ENCODE measurements around the gene ATG4C.
A peak's percentile ranks its signal among the peaks of the same experiment; 100 is the strongest.

Gene ATG4C

DNA sequence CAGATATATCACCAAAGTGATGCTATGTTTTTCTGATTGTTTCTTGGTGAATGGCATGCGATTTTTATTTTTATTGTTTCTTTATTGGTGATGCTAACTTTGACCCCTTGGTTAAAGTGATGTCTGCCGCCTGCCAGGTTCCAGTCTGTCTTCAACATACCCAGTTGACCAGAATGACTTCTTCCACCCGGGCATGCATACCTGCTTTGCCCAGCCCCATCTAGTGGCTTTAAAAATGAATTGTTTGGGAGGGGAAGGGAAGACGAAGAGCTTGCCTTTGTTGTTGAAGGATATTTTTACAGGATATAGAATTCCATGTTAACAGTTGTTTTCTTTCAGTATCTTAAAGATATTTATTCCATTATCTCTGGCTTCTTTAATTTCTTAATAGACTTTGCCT is 65.1 kb downstream of the ATG4C start:
- TF ChIP-seq, protein P1, sequence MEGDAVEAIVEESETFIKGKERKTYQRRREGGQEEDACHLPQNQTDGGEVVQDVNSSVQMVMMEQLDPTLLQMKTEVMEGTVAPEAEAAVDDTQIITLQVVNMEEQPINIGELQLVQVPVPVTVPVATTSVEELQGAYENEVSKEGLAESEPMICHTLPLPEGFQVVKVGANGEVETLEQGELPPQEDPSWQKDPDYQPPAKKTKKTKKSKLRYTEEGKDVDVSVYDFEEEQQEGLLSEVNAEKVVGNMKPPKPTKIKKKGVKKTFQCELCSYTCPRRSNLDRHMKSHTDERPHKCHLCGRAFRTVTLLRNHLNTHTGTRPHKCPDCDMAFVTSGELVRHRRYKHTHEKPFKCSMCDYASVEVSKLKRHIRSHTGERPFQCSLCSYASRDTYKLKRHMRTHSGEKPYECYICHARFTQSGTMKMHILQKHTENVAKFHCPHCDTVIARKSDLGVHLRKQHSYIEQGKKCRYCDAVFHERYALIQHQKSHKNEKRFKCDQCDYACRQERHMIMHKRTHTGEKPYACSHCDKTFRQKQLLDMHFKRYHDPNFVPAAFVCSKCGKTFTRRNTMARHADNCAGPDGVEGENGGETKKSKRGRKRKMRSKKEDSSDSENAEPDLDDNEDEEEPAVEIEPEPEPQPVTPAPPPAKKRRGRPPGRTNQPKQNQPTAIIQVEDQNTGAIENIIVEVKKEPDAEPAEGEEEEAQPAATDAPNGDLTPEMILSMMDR (conservative IDR thresholded peaks at IDR 0.05; ENCODE audit: control insufficient read depth, insufficient read depth, low read depth, low read length), result peak; percentile 12
- H3K4me3 ChIP-seq (ENCODE audit: control insufficient read depth, low read depth, low read length), result no peak overlapping the region
- DNase-seq (ENCODE audit: low read depth), result no peak

GRCh38 chr1:62852253-62852652 is 68.3 kb downstream of the ATG4C start:
- DNase-seq (ENCODE audit: low read depth), result no peak
- TF ChIP-seq, protein P1 (conservative IDR thresholded peaks at IDR 0.05; ENCODE audit: control insufficient read depth, insufficient read depth, low read depth, low read length), result no peak
- H3K4me3 ChIP-seq (ENCODE audit: control insufficient read depth, low read depth, low read length), result no peak overlapping the region

GRCh38 chr1:62856960-62857359 is 73.0 kb downstream of the ATG4C start:
- no peak for DNase-seq (ENCODE audit: low read depth)
- TF ChIP-seq, protein P1 (conservative IDR thresholded peaks at IDR 0.05; ENCODE audit: control insufficient read depth, insufficient read depth, low read depth, low read length), result no peak
- no peak overlapping the region for H3K4me3 ChIP-seq (ENCODE audit: control insufficient read depth, low read depth, low read length)

- no peak for DNase-seq (ENCODE audit: low read depth)
- H3K4me3 ChIP-seq (ENCODE audit: control insufficient read depth, low read depth, low read length), result no peak overlapping the region
- TF ChIP-seq, protein P1 (conservative IDR thresholded peaks at IDR 0.05; ENCODE audit: control insufficient read depth, insufficient read depth, low read depth, low read length), result no peak
These were observed 85.4 kb downstream of the ATG4C start for GRCh38 chr1:62869217-62869754.

- no peak overlapping the region for H3K4me3 ChIP-seq (ENCODE audit: control insufficient read depth, low read depth, low read length)
- peak; percentile 38 for DNase-seq (ENCODE audit: low read depth)
- TF ChIP-seq, protein P1 (conservative IDR thresholded peaks at IDR 0.05; ENCODE audit: control insufficient read depth, insufficient read depth, low read depth, low read length), result no peak
These were observed 86.2 kb downstream of the ATG4C start for GRCh38 chr1:62870148-62870547.

- peak; percentile 19 for DNase-seq (ENCODE audit: low read depth)
- H3K4me3 ChIP-seq (ENCODE audit: control insufficient read depth, low read depth, low read length), result no peak overlapping the region
- TF ChIP-seq, protein P1 (conservative IDR thresholded peaks at IDR 0.05; ENCODE audit: control insufficient read depth, insufficient read depth, low read depth, low read length), result no peak
These were observed 91.7 kb downstream of the ATG4C start for GRCh38 chr1:62875676-62876075.

GRCh38 chr1:62876535-62876934 is 92.6 kb downstream of the ATG4C start:
- DNase-seq (ENCODE audit: low read depth), result no peak
- H3K4me3 ChIP-seq (ENCODE audit: control insufficient read depth, low read depth, low read length), result no peak overlapping the region
- TF ChIP-seq, protein P1 (conservative IDR thresholded peaks at IDR 0.05; ENCODE audit: control insufficient read depth, insufficient read depth, low read depth, low read length), result no peak

Data from fibroblast of mammary gland (primary cell).